HepG2 (cell line): ENCODE measurements around the gene HLCS. TPM values are rescaled to one million over a fixed set of nuclear protein-coding genes. Genes with fewer than 3 reads are reported as not detected.
A peak's percentile ranks its signal among the peaks of the same experiment; 100 is the strongest.

Experiments used
- ATAC-seq: fragments of 200-7000 bp; cut with Tn5 transposase; 3 replicates; pipeline ENCODE4 v1.9.1; 2020; ENCODE audit warnings: mild to moderate bottlenecking, moderate library complexity
- BruUV-seq: library from RNA; stranded (reverse); fragments of 400-500 nt; replicated peaks from 2 replicates; lab custom pipeline; 2021; lab: Mats Ljungman, UMichigan
- CTCF ChIA-PET: fragments of 300-600 bp; formaldehyde crosslinking; extraction: SDS; loops from one replicate; lab custom pipeline; 2021; ENCODE audit warnings: low total read pairs, inconsistent platforms, low intra/inter-chr PET ratio; lab: Yijun Ruan, JAX
- POLR2A ChIA-PET: fragments of 350-600 bp; sonication (Branson Sonifier 250); formaldehyde crosslinking; loops from one replicate; lab custom pipeline; 2020; ENCODE audit warnings: antibody characterized with exemption, inconsistent platforms; lab: Yijun Ruan, JAX
- DNase-seq: peaks from one replicate; pipeline ENCODE4 v3.0.0-alpha.2; 2015; ENCODE audit warnings: low spot score
- FAIRE-seq: peaks from 3 replicates; lab custom pipeline; 2011; peaks lifted over from hg19 to GRCh38; lab: Jason Lieb, UNC
- H2AFZ ChIP-seq: one replicate; pipeline ENCODE4 v1.6.1; 2011; ENCODE audit warnings: low read length, inconsistent platforms
- H3K27ac ChIP-seq: fragments of 300-600 bp; 3 replicates; pipeline ENCODE4 v1.8.0; 2011; ENCODE audit warnings: mixed run types, mild to moderate bottlenecking, mixed read lengths, low read length, inconsistent platforms; ENCODE audit not compliant: insufficient read depth; ENCODE audit errors: extremely low read length
- H3K27me3 ChIP-seq, 2 experiments: fragments of 200-600 bp in 1 of 2; 2 replicates in 1 of 2; 3 replicates in 1 of 2; pipeline versions ENCODE4 v1.6.0 to v1.8.0; 2011; ENCODE audit warnings: low read length in 2 of 2, mild to moderate bottlenecking in 2 of 2, moderate library complexity in 2 of 2, inconsistent platforms in 1 of 2; ENCODE audit not compliant: insufficient read depth in 2 of 2, control insufficient read depth in 1 of 2
- H3K36me3 ChIP-seq, 2 experiments: fragments of 200-600 bp in 1 of 2; replicated peaks in 1 of 2; 2 replicates in 1 of 2; 3 replicates in 1 of 2; pipeline versions ENCODE4 v1.5.1 to v1.8.0; 2011; ENCODE audit warnings: low read length in 2 of 2, inconsistent platforms in 1 of 2; ENCODE audit not compliant: insufficient read depth in 2 of 2, control insufficient read depth in 1 of 2
- H3K4me1 ChIP-seq: 2 replicates; pipeline ENCODE4 v1.5.1; 2012; ENCODE audit warnings: low read length, inconsistent platforms; ENCODE audit not compliant: insufficient read depth
- H3K4me2 ChIP-seq: 2 replicates; pipeline ENCODE4 v1.6.0; 2011; ENCODE audit warnings: low read depth, low read length, inconsistent platforms
- H3K4me3 ChIP-seq, 3 experiments: fragments of 200-600 bp in 1 of 3; sonication (generic), shearing (Covaris generic) in 1 of 3; replicated peaks in 1 of 3; 2 replicates each; pipeline ENCODE4 v1.5.1; 2011 to 2016; ENCODE audit warnings: low read length in 3 of 3, inconsistent platforms in 2 of 3, low read depth in 2 of 3, mild to moderate bottlenecking in 2 of 3, control low read depth in 1 of 3, mixed read lengths in 1 of 3; ENCODE audit not compliant: insufficient read depth in 1 of 3
- H3K79me2 ChIP-seq: one replicate; pipeline ENCODE4 v1.6.1; 2011; ENCODE audit warnings: low read length, inconsistent platforms; ENCODE audit not compliant: insufficient read depth
- H3K9ac ChIP-seq: 2 replicates; pipeline ENCODE4 v1.6.0; 2011; ENCODE audit warnings: mild to moderate bottlenecking, low read depth, low read length, inconsistent platforms; ENCODE audit not compliant: insufficient read depth
- H3K9me3 ChIP-seq: 2 replicates; pipeline ENCODE4 v1.5.1; 2012; ENCODE audit warnings: mild to moderate bottlenecking, low read length
- H4K20me1 ChIP-seq: 2 replicates; pipeline ENCODE4 v1.6.0; 2011; ENCODE audit warnings: inconsistent platforms, mild to moderate bottlenecking, low read length, moderate library complexity; ENCODE audit not compliant: insufficient read depth
- AKNA ChIP-seq: sonication (generic); formaldehyde crosslinking; IDR thresholded peaks from 2 replicates; pipeline ENCODE4 v1.4.0; 2020; ENCODE audit warnings: missing genetic modification reagents, borderline replicate concordance
- ARID3A ChIP-seq: IDR thresholded peaks from 2 replicates; pipeline ENCODE4 v1.6.1; 2012; ENCODE audit warnings: low read depth, low read length, improper control_type of control experiment
- BHLHE40 ChIP-seq: IDR thresholded peaks from 2 replicates; pipeline ENCODE4 v1.6.1; 2011; ENCODE audit warnings: low read length, improper control_type of control experiment
- DPF2 ChIP-seq: sonication (generic); formaldehyde crosslinking; IDR thresholded peaks from 2 replicates; pipeline ENCODE4 v1.4.0; 2020; ENCODE audit warnings: mild to moderate bottlenecking, low read depth, missing genetic modification reagents, borderline replicate concordance
- FOSL2 ChIP-seq: sonication (generic); formaldehyde crosslinking; IDR thresholded peaks from 2 replicates; pipeline ENCODE4 v1.4.0; 2020; ENCODE audit warnings: missing genetic modification reagents
- KLF13 ChIP-seq: sonication (generic); formaldehyde crosslinking; IDR thresholded peaks from 2 replicates; pipeline ENCODE4 v1.4.0; 2020; ENCODE audit warnings: mild to moderate bottlenecking, missing genetic modification reagents
- MXI1 ChIP-seq: IDR thresholded peaks from 3 replicates; pipeline ENCODE4 v1.6.1; 2012; ENCODE audit warnings: low read depth, low read length, inconsistent platforms, borderline replicate concordance
- PHF8 ChIP-seq: sonication (generic); formaldehyde crosslinking; IDR thresholded peaks from 2 replicates; pipeline ENCODE4 v1.5.0; 2020; ENCODE audit warnings: missing genetic modification reagents
- PTBP1 ChIP-seq: fragments of 200-400 bp; formaldehyde crosslinking; IDR thresholded peaks from 2 replicates; pipeline ENCODE4 v1.6.1; 2018; ENCODE audit warnings: low read length, low read depth; ENCODE audit not compliant: poor library complexity, severe bottlenecking
- REST ChIP-seq, 2 experiments: IDR thresholded peaks; 2 replicates each; pipeline ENCODE4 v1.6.1; 2011 to 2012; ENCODE audit warnings: low read length in 2 of 2, borderline replicate concordance in 1 of 2, low read depth in 1 of 2, mild to moderate bottlenecking in 1 of 2, moderate library complexity in 1 of 2
- ZNF329 ChIP-seq: sonication (generic); formaldehyde crosslinking; IDR thresholded peaks from 2 replicates; pipeline ENCODE4 v1.9.0; 2021; ENCODE audit warnings: low read depth, mild to moderate bottlenecking, missing genetic modification reagents
- ZNF749 ChIP-seq: sonication (generic); formaldehyde crosslinking; IDR thresholded peaks from 2 replicates; pipeline ENCODE4 v1.8.0; 2022; ENCODE audit warnings: mild to moderate bottlenecking, missing genetic modification reagents, moderate library complexity, borderline replicate concordance
- ZNF775 ChIP-seq: sonication (generic); formaldehyde crosslinking; IDR thresholded peaks from 2 replicates; pipeline ENCODE4 v1.4.0; 2020; ENCODE audit warnings: missing genetic modification reagents, mild to moderate bottlenecking, moderate library complexity, borderline replicate concordance
- ZNF839 ChIP-seq: sonication (generic); formaldehyde crosslinking; IDR thresholded peaks from 2 replicates; pipeline ENCODE4 v1.4.0; 2020; ENCODE audit warnings: missing genetic modification reagents, mild to moderate bottlenecking, borderline replicate concordance
- WGBS: methylation state at CpG from one replicate; pipeline ENCODE4 v1.1.6; 2017; ENCODE audit warnings: low lambda C conversion rate; 5-methylcytosine and 5-hydroxymethylcytosine counted together
- in situ Hi-C: cut with HindIII; loops from 2 replicates; pipeline ENCODE4 v1.10.0; 2017; ENCODE audit warnings: low pct_unique_long_range_greater_than_20kb; ENCODE audit not compliant: extremely low pct_ligation_motif_present
- intact Hi-C: fragments of 100-400 bp; cut with micrococcal nuclease; formaldehyde crosslinking; loops from one replicate; pipeline ENCODE4 v1.10.0; 2022; ENCODE audit not compliant: unreplicated experiment
- polyA plus RNA-seq, 8 experiments: library from polyadenylated mRNA; depleted of rRNA in 3 of 8; stranded (reverse) in 7 of 8; unstranded in 1 of 8; fragments of >200 nt; fragmentation: Illumina TruSeq in 4 of 8; extraction: Trizol in 4 of 8; gene quantifications; 2 replicates each; pipeline versions ENCODE4 v1.2.1 to v1.2.3, GENCODE V29; 2011 to 2016; ENCODE audit warnings: low read depth in 4 of 8, missing spikeins in 1 of 8, mixed read lengths in 1 of 8; ENCODE audit not compliant: insufficient read depth in 1 of 8
- total RNA-seq, 5 experiments: library from RNA; depleted of rRNA; stranded (reverse); fragments of >200 nt; fragmentation: Illumina TruSeq; extraction: Trizol; gene quantifications; 2 replicates each; pipeline ENCODE4 v1.2.3, GENCODE V29; 2016; ENCODE audit warnings: low read depth in 1 of 5

Gene HLCS
- total and polyA plus RNA-seq, 2 of the 13 experiments (the other 11 are each of a cell fraction or from before 2014, with no cell fraction given), result 7.9 to 12.3 TPM

DNA sequence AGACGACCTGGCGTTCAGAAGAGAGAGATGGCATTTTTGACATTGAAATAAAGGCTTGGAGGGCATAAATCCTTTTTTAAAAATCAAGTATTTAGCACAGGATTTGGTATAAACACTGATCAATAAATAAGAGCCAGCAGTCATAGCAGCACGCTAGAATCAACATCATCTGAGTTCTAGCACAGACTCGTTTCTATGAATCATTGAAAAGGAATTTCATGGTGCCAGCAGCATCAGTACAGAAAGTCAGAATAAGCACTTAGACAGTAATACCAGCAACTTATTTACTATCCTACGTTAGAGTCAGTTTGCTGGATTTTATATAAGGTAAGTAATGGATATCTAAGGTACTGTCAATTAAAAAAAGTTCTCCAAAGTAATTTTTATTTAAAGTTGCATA is 119.3 kb downstream of the HLCS start (continued):
- no peak for TF ChIP-seq ZNF839
- no peak for TF ChIP-seq BHLHE40
- no peak for TF ChIP-seq ZNF329
- peak; percentile 77 for TF ChIP-seq FOSL2 (CRISPR knock-in tag)
- TF ChIP-seq REST (IDR thresholded peaks at IDR 0.05; ENCODE audit: borderline replicate concordance in 1 of 2, low read depth in 1 of 2, low read length in 2 of 2), result no peak
- TF ChIP-seq ZNF775 (CRISPR knock-in tag), result no peak
- no peak for TF ChIP-seq ZNF749
- TF ChIP-seq ARID3A, result peak; percentile 28; the same call in 1 of the 2 replicates

GRCh38 chr21:36846631-36847030 is 119.8 kb downstream of the HLCS start:
- no peaks in the 10 kb centered on the region for H3K9me3 ChIP-seq
- intact Hi-C loops (no loop called here), in situ Hi-C loops (no loop called here)
- no peak overlapping the region for H3K4me2 ChIP-seq
- no peaks in the 10 kb centered on the region for H3K36me3 ChIP-seq
- no peaks in the 10 kb centered on the region for H4K20me1 ChIP-seq
- H3K27me3 ChIP-seq, result no peaks in the 10 kb centered on the region
- no peak for DNase-seq
- H3K79me2 ChIP-seq, result no peaks in the 10 kb centered on the region
- no peak overlapping the region for H3K27ac ChIP-seq
- no peak overlapping the region for H3K9ac ChIP-seq
- H3K4me1 ChIP-seq, result peaks cover 13% of the 10 kb centered on the region
- ChIA-PET CTCF (no interaction called here), POLR2A (no interaction called here)
- no peak overlapping the region for H3K4me3 ChIP-seq
- 70% methylated on average over 4 of the region's 4 CpGs for WGBS
- no peak overlapping the region for H2AFZ ChIP-seq
- no peak for ATAC-seq
- no TSS peak for BruUV-seq
- no peak for FAIRE-seq
- no peak for TF ChIP-seq KLF13
- TF ChIP-seq PTBP1, result no peak
- no peak for TF ChIP-seq DPF2 (CRISPR knock-in tag)
- TF ChIP-seq AKNA (CRISPR knock-in tag), result no peak
- no peak for TF ChIP-seq MXI1
- no peak for TF ChIP-seq PHF8
